GM19397 (cell line): ENCODE measurements around the gene SNX25.
"Not testable (repeated sequence)": the region's sequence is repeated elsewhere in the genome, so short reads cannot be mapped to it uniquely, and the experiment has no call there.

Experiments
- ATAC-seq: cut with Tn5 transposase; IDR thresholded peaks from one replicate; pipeline ENCODE4 v1.9.1; 2021; ENCODE audit warnings: mild to moderate bottlenecking, moderate library complexity; ENCODE audit not compliant: unreplicated experiment

Gene SNX25

GRCh38 chr4:185204238-185204910, 5.0 kb upstream of the SNX25 start:
- ATAC-seq: no peak

GRCh38 chr4:185205073-185205472, 4.3 kb upstream of the SNX25 start:
- ATAC-seq: not testable (repeated sequence)

- no peak for ATAC-seq
Observed at GRCh38 chr4:185205697-185206342, 3.6 kb upstream of the SNX25 start.

- ATAC-seq: no peak
Observed at GRCh38 chr4:185207466-185207865, 1.9 kb upstream of the SNX25 start.

- not testable (repeated sequence) for ATAC-seq
Observed at GRCh38 chr4:185209852-185210101, 379 bp downstream of the SNX25 start.

GRCh38 chr4:185210102-185210981, 944 bp downstream of the SNX25 start:
- peak; percentile 27 for ATAC-seq

- ATAC-seq: no peak
Observed at GRCh38 chr4:185211035-185211434, 1.6 kb downstream of the SNX25 start.

- ATAC-seq: no peak
Observed at GRCh38 chr4:185211641-185212040, 2.2 kb downstream of the SNX25 start.

GRCh38 chr4:185212581-185212980, 3.2 kb downstream of the SNX25 start:
- ATAC-seq: no peak

GRCh38 chr4:185213877-185214276, 4.5 kb downstream of the SNX25 start:
- ATAC-seq: peak; percentile 26

- ATAC-seq: no peak
Observed at GRCh38 chr4:185215261-185215660, 5.9 kb downstream of the SNX25 start.

GRCh38 chr4:185217408-185217975, 8.1 kb downstream of the SNX25 start:
- no peak for ATAC-seq

- no peak for ATAC-seq
Observed at GRCh38 chr4:185218312-185218711, 8.9 kb downstream of the SNX25 start.

- ATAC-seq: peak; percentile 66
Observed at GRCh38 chr4:185219551-185220344, 10.3 kb downstream of the SNX25 start.

GRCh38 chr4:185221491-185221890, 12.1 kb downstream of the SNX25 start:
- ATAC-seq: no peak

GRCh38 chr4:185221912-185222311, 12.5 kb downstream of the SNX25 start:
- ATAC-seq: no peak

- ATAC-seq: no peak
Observed at GRCh38 chr4:185222598-185222997, 13.2 kb downstream of the SNX25 start.

GRCh38 chr4:185224597-185224996, 15.2 kb downstream of the SNX25 start:
- no peak for ATAC-seq

GRCh38 chr4:185225940-185226339, 16.5 kb downstream of the SNX25 start:
- ATAC-seq: no peak

- no peak for ATAC-seq
Observed at GRCh38 chr4:185227131-185227551, 17.7 kb downstream of the SNX25 start.
